GM13977 (cell line): ENCODE measurements around the gene CCDC138.

Source experiments
- DNase-seq: peaks from one replicate; pipeline ENCODE4 v3.0.0; 2012; ENCODE audit warnings: low spot score
- CTCF ChIP-seq: IDR thresholded peaks from 2 replicates; pipeline ENCODE4 v1.5.1; 2012; ENCODE audit warnings: mild to moderate bottlenecking, control low read depth; ENCODE audit not compliant: insufficient read depth; ENCODE audit errors: extremely low read depth, missing control alignments
- in situ Hi-C: fragments of 300-500 bp; cut with MboI; formaldehyde crosslinking; loops from one replicate; pipeline ENCODE4 v1.12.0; 2022; ENCODE audit warnings: low sequenced_read_pairs, low pct_unique_long_range_greater_than_20kb, mixed read lengths, inconsistent platforms; ENCODE audit not compliant: unreplicated experiment

The CCDC138 gene

GRCh38 chr2:108803045-108803736, 16.6 kb downstream of the CCDC138 start:
- no peak for TF ChIP-seq CTCF

GRCh38 chr2:108805032-108805431, 18.5 kb downstream of the CCDC138 start:
- in situ Hi-C loops: no loop called here
- TF ChIP-seq CTCF: no peak
- DNase-seq: no peak

More at GRCh38 chr2:108803045-108803736, 16.6 kb downstream of the CCDC138 start:
- no peak for DNase-seq
- in situ Hi-C loops: no loop called here

DNA sequence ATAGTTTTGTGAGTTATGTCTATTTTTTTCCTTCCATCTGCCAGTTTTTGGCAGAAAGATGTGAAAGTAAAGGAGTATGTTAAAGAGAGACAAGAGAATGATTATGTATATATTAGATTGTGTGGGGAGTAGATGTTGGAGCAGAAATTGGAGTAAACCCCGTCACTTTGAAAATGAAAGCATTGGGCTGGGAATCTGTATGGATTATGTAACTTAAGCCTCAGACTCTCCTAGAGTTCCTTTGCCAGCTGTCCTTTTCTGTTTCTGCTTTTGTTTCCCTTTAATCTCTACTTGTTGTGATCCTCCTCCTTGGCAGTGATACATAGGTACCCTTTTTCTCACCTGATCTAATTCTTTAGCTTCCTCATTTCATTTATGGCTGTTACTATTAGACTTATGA, 19.2 kb downstream of the CCDC138 start:
- in situ Hi-C loops: no loop called here
- DNase-seq: no peak
- TF ChIP-seq CTCF: no peak

- DNase-seq: no peak
- in situ Hi-C loops: no loop called here
- TF ChIP-seq CTCF: no peak
Measured at GRCh38 chr2:108806371-108807113, 20.0 kb downstream of the CCDC138 start.

DNA sequence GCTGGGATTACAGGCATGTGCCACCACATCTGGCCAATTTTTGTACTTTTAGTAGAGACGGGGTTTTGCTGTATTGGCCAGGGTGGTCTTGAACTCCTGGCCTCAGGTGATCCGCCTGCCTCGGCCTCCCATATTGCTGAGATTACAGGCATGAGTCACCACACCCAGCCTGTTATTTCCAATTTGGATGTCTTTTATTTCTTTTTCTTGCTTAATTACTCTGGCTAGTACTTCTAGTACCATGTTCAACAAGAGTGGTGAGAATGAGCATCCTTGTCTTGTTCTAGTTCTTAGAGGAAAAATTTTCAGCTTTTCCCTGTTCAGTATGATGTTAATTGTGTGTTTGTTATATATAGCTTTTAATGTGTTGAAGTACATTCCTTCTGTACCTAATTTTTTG, 23.4 kb downstream of the CCDC138 start:
- DNase-seq: no peak
- in situ Hi-C loops: no loop called here
- TF ChIP-seq CTCF: no peak

GRCh38 chr2:108810993-108811957, 24.7 kb downstream of the CCDC138 start:
- in situ Hi-C loops: no loop called here
- DNase-seq: no peak
- TF ChIP-seq CTCF: no peak
